ENCODE measurements around the gene TRIM54.

Gene TRIM54

DNA sequence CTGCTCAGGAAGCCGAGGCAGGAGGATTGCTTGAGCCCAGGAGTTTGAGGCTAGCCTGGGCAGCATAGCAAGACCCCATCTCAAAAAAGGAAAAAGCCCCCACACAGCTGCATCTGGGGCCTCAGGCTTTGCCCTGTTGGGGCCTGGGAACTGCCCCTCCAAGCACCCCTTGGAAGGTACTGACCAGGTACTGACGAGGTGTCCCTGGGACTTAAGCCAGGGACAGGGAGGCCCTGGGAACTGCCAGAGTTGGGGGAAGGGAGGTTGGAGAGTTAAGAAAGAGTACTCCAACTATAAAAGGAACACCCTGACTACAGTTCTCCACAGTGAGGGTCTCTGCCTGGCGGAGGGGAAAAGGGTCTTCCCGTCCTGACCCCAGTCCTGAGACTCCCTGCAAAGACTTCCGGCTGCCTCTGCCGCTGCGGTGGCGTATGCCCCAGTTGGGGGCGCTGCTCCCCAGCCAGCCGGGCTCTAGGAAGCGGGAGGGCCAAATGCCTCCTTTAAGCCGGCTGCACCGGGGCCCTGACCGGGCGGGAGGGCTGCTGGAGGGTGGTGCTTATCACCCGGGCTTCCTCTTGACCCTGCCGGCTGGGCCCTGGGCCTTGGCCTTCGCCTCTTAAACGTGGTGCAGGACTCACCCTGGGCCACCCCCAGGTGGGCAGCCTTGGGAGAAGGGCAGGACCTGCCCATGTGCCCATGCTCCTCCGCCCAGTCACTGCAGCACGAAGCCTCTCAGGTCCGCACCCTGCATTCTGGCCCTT lies 32.2 kb upstream of the TRIM54 start:
- H3K4me3 Mint-ChIP-seq = no peak overlapping the region
- no peaks in the 10 kb centered on the region for H3K27me3 Mint-ChIP-seq
- no peak overlapping the region for H3K27ac Mint-ChIP-seq
- H3K4me1 Mint-ChIP-seq (ENCODE audit: low read depth) = no peaks in the 10 kb centered on the region
- H3K9me3 Mint-ChIP-seq (ENCODE audit: low read depth) = no peaks in the 10 kb centered on the region
- H3K36me3 Mint-ChIP-seq = no peaks in the 10 kb centered on the region

DNA sequence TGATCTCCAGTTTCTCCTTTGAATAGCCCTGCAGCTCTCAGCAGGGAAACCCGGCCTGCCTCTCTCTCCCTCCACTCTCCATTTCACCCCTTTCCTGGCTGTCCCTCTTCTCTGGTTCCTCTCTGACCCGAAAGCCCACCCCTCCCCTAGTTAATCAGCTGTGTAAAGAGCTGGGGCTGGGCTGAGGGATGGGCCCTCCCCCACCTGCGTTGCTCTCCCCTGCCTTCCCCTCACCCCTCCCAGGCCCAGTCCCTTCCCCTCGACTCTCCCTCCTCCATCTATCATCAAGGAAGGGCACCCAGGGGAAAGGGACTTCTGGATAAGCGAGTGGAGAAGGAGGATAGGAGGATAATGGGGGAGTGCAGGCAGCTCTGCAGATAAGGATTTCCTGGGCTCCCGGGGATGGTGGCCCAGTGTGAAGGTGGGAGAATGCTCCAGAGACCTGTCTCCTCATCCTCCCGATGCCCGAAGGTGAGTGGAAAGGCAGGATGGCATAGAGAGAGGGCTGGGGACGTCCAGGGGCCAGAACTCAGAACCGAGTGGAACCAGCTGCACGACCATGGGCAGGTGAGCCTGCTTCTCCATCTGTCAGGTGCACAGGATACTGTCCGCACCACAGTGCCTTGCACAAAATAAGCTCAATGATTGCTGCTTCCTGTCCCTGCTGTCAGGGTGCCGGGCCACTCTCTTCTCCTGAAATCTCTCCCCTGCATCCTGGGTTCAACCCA lies 31.4 kb upstream of the TRIM54 start:
- peaks cover under 1% of the 10 kb centered on the region for H3K27me3 Mint-ChIP-seq
- H3K36me3 Mint-ChIP-seq = no peaks in the 10 kb centered on the region
- no peak overlapping the region for H3K27ac Mint-ChIP-seq
- H3K9me3 Mint-ChIP-seq (ENCODE audit: low read depth) = no peaks in the 10 kb centered on the region
- no peaks in the 10 kb centered on the region for H3K4me1 Mint-ChIP-seq (ENCODE audit: low read depth)
- H3K4me3 Mint-ChIP-seq = no peak overlapping the region

DNA sequence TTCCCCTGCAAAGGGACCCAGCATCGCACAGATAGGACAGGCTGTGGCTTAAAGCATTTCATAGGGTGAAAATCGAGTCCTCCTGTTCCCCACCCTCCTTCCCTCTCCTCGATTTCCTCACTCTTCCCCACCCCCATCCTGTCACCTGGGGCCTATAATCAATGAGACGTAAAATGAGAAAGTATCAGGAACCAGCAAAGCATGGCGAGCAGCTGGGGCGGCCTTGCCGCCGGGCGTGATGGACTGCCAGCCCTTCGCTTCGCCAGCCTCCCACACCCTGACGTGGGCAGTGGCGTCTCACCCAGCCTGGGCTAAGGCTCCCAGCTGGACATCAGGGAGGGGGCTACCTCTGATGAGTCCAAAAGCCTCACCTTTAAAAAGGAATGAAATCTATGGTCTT lies 30.5 kb upstream of the TRIM54 start:
- no peaks in the 10 kb centered on the region for H3K9me3 Mint-ChIP-seq (ENCODE audit: low read depth)
- no peaks in the 10 kb centered on the region for H3K4me1 Mint-ChIP-seq (ENCODE audit: low read depth)
- H3K4me3 Mint-ChIP-seq = no peak overlapping the region
- peaks cover 7% of the 10 kb centered on the region for H3K27me3 Mint-ChIP-seq
- H3K27ac Mint-ChIP-seq = no peak overlapping the region
- no peaks in the 10 kb centered on the region for H3K36me3 Mint-ChIP-seq

DNA sequence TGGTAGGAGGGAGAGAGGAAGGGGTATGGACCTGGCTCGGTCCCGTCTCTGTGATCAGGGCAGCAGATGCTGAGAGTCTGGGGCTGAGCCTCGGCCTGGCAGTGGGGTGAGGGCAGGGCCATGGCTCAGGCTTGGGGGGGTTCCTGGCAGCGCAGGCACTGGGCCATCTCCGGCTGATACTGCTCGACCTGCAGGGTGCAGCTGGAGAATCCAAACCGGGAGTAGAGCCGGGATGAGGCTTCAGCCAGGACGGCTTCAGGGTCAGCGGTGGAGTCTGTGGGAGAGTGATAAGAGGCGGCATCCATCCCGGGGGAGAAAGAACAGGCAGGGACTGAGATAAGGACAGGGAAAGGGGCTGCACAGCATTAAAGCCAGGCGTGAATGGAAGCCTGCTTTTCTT lies 27.0 kb upstream of the TRIM54 start:
- H3K27me3 Mint-ChIP-seq = peaks cover 22% of the 10 kb centered on the region

DNA sequence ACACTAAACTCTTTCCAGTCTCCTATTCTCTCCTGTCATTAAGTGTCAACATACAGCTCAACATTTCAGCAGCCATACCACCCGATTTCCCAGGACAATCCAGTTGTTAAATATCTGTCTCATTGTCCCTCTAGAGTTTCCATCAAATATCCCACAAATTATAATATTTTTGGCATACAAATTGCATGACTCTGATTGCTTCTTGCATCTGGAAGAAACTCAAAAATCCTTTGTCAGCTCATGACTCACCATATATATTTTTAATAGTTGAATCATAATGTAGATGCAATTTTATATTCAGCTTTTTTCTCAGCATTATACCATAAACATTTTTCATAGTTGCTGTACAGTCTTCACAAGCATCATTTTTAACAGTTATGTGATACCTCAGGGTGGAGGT lies 26.6 kb upstream of the TRIM54 start:
- Mint-ChIP-seq H3K27ac (no peak overlapping the region), H3K9me3 (ENCODE audit: low read depth) (no peaks in the 10 kb centered on the region), H3K4me1 (ENCODE audit: low read depth) (peaks cover under 1% of the 10 kb centered on the region), H3K36me3 (no peaks in the 10 kb centered on the region), H3K4me3 (no peak overlapping the region), H3K27me3 (peaks cover 27% of the 10 kb centered on the region)

More for the DNA sequence above, 27.0 kb upstream of the TRIM54 start:
- Mint-ChIP-seq H3K27ac (no peak overlapping the region), H3K36me3 (no peaks in the 10 kb centered on the region), H3K9me3 (ENCODE audit: low read depth) (no peaks in the 10 kb centered on the region), H3K4me3 (no peak overlapping the region), H3K4me1 (ENCODE audit: low read depth) (no peaks in the 10 kb centered on the region)

DNA sequence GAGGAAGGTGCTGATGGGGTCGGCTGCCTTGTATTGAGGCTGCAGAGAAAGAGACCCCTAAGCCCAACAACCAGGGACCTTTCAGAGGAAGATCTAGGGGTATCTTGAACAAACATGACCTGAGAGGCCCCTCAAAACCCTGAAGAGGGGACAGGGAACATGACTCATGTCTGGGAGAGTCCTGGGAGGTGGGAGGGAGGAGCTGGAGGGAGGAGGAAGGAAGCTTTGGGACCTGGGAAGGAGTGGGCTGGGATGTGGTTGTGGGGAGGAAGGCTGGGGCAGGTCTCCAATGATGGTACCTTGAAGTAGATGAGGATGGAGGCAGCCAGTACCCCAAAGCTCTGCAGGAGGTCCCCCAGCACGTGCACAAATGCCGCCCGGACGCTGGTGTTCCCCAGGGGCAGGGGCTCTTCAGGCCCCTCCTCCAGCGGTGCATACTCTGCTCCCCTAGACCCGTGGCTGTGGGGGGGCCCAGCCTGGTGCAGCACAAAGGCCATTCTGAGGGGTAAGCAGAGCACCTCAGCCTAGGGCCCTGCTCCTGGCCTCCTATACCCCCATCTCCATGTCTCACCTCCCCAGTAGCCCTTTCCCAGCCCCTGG lies 25.3 kb upstream of the TRIM54 start:
- H3K4me3 Mint-ChIP-seq = no peak overlapping the region
- peaks cover 38% of the 10 kb centered on the region for H3K27me3 Mint-ChIP-seq
- no peak overlapping the region for H3K27ac Mint-ChIP-seq
- H3K4me1 Mint-ChIP-seq (ENCODE audit: low read depth) = peaks cover 11% of the 10 kb centered on the region
- no peaks in the 10 kb centered on the region for H3K9me3 Mint-ChIP-seq (ENCODE audit: low read depth)
- H3K36me3 Mint-ChIP-seq = no peaks in the 10 kb centered on the region

DNA sequence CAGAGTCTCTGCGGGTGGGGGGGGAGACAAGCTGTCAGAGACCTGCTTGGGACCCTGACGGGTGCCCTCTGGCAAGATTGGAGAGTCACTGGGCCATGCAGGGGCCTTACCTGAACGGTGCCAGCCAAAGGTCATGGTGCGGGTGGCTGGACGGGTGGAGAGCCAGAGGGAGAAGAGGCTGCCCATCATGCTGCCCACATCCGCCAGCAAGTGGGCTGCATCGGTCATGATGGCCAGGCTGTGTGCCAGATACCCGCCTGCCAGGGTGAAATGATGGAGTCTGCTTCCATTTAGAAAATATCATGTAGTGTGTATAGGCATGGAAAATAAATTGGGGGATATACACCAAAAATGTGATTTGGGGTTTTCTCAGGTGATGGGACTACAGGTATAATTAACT lies 24.2 kb upstream of the TRIM54 start:
- Mint-ChIP-seq H3K9me3 (ENCODE audit: low read depth) (no peaks in the 10 kb centered on the region), H3K36me3 (no peaks in the 10 kb centered on the region), H3K27me3 (peaks cover 38% of the 10 kb centered on the region), H3K27ac (no peak overlapping the region), H3K4me3 (no peak overlapping the region), H3K4me1 (ENCODE audit: low read depth) (peaks cover 11% of the 10 kb centered on the region)

DNA sequence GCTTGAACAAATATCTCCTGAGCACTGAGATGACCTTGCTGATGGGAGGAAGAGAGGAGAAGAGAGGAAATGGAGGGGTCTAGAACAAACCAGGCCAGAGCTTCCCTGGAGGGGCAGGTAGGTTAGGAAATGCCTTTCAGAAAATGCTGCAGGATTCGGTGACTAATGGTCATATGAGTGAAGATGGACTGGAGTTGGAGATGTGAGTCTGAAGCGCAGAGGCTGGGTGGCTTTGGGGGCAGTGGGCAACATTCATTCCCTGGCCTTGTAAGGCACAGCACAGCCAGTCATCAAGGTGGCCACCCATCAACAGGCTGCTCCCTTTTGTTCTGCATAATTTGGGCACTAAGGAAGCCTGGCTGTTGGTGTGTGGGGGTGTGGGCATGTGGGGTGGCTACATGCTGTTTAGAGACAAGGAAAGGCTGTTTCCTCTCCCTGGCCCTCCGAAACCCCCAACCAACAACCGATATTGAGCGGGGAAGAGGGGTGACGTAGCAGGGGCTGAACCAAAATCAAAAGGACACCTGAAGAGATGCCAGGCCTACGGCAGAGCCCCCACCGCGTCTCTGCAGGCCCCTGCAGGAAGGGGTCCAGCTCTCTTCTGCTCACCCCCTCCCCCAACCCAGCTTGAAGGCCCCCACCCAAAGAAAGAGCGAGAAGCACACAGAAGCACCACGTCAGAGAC lies 20.8 kb upstream of the TRIM54 start:
- Mint-ChIP-seq H3K4me1 (ENCODE audit: low read depth) (peaks cover 30% of the 10 kb centered on the region), H3K9me3 (ENCODE audit: low read depth) (no peaks in the 10 kb centered on the region), H3K27ac (no peak overlapping the region), H3K27me3 (peaks cover 45% of the 10 kb centered on the region), H3K4me3 (peak overlapping the region; percentile 69), H3K36me3 (no peaks in the 10 kb centered on the region)

DNA sequence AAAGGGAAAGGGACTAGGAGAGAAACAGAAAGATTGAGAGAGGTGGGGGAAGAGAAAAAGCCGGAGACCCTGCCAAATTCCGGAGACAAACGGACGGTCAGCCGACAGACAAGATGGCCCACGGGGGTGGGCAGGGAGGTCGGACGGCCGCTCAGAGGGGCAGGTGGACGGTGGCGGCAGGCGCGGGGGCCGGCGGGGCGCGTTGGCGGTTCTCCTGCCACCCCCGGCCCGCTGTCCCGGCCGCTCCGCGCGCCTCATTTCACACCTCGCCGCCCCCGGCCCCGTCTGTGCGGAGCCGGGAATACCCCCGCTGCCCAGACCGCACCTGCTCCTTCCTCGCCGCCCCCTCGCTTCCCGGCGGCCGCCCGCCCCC lies 20.3 kb upstream of the TRIM54 start:
- Mint-ChIP-seq H3K27ac (no peak overlapping the region), H3K4me1 (ENCODE audit: low read depth) (peaks cover 30% of the 10 kb centered on the region), H3K36me3 (no peaks in the 10 kb centered on the region), H3K27me3 (peaks cover 42% of the 10 kb centered on the region), H3K9me3 (ENCODE audit: low read depth) (no peaks in the 10 kb centered on the region), H3K4me3 (peak overlapping the region; percentile 69)

DNA sequence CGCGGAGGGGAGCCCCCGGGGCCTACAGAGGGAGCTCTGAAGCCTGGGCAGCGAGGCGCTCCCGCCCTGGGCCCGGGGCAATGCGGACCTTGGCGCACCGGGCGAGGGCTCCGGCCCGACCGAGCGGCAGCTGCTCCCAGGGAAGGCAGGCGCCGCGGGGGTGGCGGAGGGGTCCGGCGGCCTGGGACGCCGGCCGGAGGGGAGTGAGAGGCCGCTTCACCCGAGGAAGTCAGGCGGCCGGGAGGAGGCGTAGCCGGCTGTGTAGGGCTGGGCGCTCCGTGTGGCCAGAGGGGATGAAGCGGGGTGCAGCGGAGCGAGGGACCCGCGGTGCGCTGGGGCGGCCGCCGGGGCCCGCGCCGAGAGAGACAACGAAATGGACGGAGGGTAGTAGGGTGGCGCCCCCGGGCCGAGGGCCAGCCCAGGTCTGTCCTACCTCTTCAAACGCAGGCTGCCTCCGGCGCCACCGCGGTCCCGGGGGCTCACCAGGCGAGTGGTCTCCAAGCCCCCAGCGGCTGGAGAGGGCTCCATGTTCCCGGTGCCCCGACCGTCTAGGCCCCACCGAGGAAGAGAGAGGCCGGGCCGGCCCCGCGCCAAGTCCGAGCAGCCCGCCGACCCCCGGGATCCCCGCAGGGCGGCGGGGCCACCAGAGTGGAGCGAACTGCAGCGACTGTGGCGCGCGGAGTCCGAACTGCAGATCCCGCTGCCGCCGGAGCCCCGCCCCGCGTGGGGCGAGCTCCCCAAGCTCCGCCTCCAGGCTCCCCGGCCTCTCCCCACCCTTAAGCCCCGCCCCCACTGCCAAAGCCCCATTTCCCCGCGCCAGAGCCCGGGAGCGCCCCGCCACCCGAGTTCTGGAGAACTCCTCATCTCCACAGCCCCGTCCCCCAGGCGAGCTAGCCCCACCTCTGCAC lies 19.6 kb upstream of the TRIM54 start, which contains the start of gene SLC30A3:
Gene SLC30A3 (minus strand): TSS at position 669 of the 908 bp plus-strand sequence. CDS start 141 bp downstream, at position 528.
- no peaks in the 10 kb centered on the region for H3K36me3 Mint-ChIP-seq
- peak within 1 kb of the TSS; percentile 79 for H3K27ac Mint-ChIP-seq
- H3K9me3 Mint-ChIP-seq (ENCODE audit: low read depth) = no peaks in the 10 kb centered on the region
- peak within 1 kb of the TSS; percentile 95 for H3K4me3 Mint-ChIP-seq
- H3K4me1 Mint-ChIP-seq (ENCODE audit: low read depth) = peaks cover 30% of the 10 kb centered on the region
- peaks cover 39% of the 10 kb centered on the region for H3K27me3 Mint-ChIP-seq

DNA sequence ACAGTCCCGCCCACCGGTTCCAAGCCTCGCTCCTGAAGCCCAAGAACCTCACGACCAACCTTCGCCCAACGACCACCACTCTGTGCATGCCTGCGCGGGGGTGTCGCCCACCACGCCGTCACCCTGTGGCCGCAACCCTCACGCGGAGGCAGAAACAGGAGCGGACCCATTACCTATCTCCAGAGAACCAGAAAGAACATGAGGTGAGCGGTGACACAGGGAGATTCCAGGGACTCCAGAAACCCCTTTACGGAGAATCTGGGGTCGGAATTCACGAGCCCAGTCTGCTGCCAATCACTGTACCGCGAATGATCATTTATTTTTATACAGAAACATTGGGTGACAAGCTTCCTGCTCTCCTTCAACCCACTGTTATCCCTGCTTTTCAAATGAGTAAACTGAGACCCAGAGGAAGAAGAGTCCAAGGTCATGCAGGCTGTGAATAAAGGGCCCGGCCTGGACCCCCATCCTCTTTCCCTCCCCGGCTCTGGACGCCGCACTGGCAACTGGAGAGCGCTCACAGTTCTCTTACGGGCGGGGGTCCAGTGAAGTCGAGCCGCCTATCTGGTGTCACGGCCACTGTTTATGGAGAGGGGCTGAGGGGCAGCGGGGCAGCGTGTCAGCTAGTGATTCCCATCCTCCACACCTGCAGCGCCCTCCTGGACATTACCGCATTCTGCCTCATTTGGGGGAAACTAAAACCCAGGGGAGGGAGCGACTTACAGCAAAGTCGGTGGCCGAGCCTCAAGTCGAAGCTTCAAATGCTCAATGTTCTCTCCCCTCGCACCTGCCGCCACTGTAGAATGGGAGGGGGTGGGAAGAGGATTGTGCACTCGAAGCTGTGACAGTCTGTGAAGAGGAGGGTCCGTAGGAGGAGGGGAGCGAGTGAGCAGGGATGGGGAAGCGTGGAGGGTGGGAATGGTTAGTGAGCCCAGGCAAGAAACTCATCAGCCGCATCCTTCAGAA lies 18.7 kb upstream of the TRIM54 start:
- peaks cover 36% of the 10 kb centered on the region for H3K27me3 Mint-ChIP-seq
- H3K27ac Mint-ChIP-seq = peak overlapping the region; percentile 79
- peak overlapping the region; percentile 95 for H3K4me3 Mint-ChIP-seq
- no peaks in the 10 kb centered on the region for H3K9me3 Mint-ChIP-seq (ENCODE audit: low read depth)
- H3K36me3 Mint-ChIP-seq = no peaks in the 10 kb centered on the region
- peaks cover 30% of the 10 kb centered on the region for H3K4me1 Mint-ChIP-seq (ENCODE audit: low read depth)

DNA sequence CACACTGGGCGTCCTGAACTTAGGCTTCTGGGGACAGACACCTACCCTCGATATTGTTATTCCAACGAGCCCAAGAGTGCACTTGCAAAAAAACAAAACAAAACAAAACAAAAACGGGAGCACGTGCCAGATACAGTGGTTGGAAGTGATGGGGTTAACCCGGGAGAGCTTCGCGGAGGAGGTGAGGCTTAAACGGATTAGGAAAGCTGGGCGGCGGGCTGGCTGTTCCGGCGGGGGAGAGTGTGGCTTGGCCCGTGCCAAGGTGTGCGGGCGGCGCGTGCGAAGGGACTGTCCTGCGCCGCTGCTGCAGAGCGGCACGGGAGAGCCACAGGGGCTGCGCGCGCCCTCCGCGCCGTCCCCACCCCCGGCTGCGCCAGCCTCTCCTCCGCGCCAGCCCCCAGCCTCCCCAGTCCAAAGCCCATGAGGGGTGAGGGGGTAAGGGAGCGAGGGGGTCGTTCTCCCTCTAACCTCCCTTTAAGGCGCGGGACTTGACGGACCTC lies 17.9 kb upstream of the TRIM54 start:
- peaks cover 33% of the 10 kb centered on the region for H3K27me3 Mint-ChIP-seq
- peaks cover 30% of the 10 kb centered on the region for H3K4me1 Mint-ChIP-seq (ENCODE audit: low read depth)
- no peak overlapping the region for H3K27ac Mint-ChIP-seq
- H3K4me3 Mint-ChIP-seq = peak overlapping the region; percentile 95
- H3K36me3 Mint-ChIP-seq = no peaks in the 10 kb centered on the region
- H3K9me3 Mint-ChIP-seq (ENCODE audit: low read depth) = no peaks in the 10 kb centered on the region
